Nephron (organoid): Measurements from ENCODE around the gene SNX11.
"Not testable (repeated sequence)": the region's sequence is repeated elsewhere in the genome, so short reads cannot be mapped to it uniquely, and the experiment has no call there.

Experiments
- H3K27ac Mint-ChIP-seq, 3 experiments: 2 replicates each; pipeline ENCODE4 v1.8.0; 2020; ENCODE audit warnings: mixed read lengths in 3 of 3, mild to moderate bottlenecking in 2 of 3, moderate library complexity in 1 of 3
- H3K27me3 Mint-ChIP-seq: 2 replicates; pipeline ENCODE4 v1.8.0; 2021; ENCODE audit warnings: low read depth, mild to moderate bottlenecking, moderate library complexity, mixed read lengths
- H3K36me3 Mint-ChIP-seq: 2 replicates; pipeline ENCODE4 v1.8.0; 2020; ENCODE audit warnings: low read depth, mixed read lengths
- H3K4me1 Mint-ChIP-seq: 2 replicates; pipeline ENCODE4 v1.8.0; 2020; ENCODE audit warnings: mixed read lengths
- H3K4me3 Mint-ChIP-seq, 3 experiments: 2 replicates each; pipeline ENCODE4 v1.8.0; 2020; ENCODE audit warnings: mild to moderate bottlenecking in 3 of 3, mixed read lengths in 3 of 3, moderate library complexity in 2 of 3
- H3K9me3 Mint-ChIP-seq: 2 replicates; pipeline ENCODE4 v1.8.0; 2020; ENCODE audit warnings: mixed read lengths
- TF ChIP-seq, protein P1 (sequence below), 3 experiments: fragments of 200-600 bp; sonication (generic); IDR thresholded peaks; one replicate each; pipeline ENCODE4 v1.5.0; 2021; ENCODE audit warnings: antibody characterized with exemption in 3 of 3; ENCODE audit not compliant: unreplicated experiment in 3 of 3

The SNX11 gene

DNA sequence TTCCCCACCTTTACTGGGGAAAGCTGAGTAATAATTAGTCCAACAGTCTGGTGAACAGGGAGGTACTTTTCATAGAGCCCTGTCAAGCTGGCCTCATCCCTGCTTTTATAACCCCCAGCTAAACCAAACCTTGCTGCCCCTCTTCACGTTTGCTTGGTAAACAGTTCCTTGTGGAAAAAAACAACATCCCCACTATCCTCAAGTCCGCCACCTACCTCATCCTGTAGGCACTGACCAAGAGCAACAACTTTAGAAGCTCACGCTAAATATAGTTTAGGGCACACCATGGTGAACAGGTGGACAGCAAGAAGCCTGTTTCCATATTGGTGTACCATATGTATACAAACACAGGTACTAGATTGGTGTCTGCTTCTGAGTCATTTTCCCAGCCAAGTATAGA is 42.9 kb upstream of the SNX11 start:
- Mint-ChIP-seq H3K4me1 (peaks cover 18% of the 10 kb centered on the region), H3K27ac (peak overlapping the region; percentile 13 to 62 (median 53)), H3K4me3 (no peak overlapping the region), H3K27me3 (no peaks in the 10 kb centered on the region), H3K9me3 (no peaks in the 10 kb centered on the region), H3K36me3 (peaks cover 66% of the 10 kb centered on the region)
- TF ChIP-seq, protein P1, sequence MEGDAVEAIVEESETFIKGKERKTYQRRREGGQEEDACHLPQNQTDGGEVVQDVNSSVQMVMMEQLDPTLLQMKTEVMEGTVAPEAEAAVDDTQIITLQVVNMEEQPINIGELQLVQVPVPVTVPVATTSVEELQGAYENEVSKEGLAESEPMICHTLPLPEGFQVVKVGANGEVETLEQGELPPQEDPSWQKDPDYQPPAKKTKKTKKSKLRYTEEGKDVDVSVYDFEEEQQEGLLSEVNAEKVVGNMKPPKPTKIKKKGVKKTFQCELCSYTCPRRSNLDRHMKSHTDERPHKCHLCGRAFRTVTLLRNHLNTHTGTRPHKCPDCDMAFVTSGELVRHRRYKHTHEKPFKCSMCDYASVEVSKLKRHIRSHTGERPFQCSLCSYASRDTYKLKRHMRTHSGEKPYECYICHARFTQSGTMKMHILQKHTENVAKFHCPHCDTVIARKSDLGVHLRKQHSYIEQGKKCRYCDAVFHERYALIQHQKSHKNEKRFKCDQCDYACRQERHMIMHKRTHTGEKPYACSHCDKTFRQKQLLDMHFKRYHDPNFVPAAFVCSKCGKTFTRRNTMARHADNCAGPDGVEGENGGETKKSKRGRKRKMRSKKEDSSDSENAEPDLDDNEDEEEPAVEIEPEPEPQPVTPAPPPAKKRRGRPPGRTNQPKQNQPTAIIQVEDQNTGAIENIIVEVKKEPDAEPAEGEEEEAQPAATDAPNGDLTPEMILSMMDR (IDR thresholded peaks at IDR 0.05; ENCODE audit: unreplicated experiment in 3 of 3) = no peak

DNA sequence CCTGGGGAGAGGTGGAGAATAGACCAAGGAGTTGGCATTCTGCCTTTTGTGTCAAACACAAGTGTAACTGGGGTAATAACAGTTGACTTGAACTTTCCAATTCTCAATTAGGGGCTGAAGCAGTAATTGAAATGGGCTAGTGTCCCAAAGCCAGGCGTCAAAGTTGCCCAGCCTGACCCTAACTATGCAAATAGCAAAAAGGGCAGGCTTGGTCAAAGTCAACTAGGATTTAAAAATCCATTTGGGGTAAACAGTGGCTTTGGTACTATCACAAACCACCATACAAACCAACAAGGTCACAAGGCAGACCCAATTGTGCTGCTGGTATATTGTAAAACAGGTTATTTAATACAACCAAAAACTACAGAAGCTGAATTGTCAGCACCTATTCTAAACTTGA is 41.4 kb upstream of the SNX11 start:
- TF ChIP-seq, protein P1 (IDR thresholded peaks at IDR 0.05; ENCODE audit: unreplicated experiment in 3 of 3) = no peak
- H3K9me3 Mint-ChIP-seq = no peaks in the 10 kb centered on the region
- H3K4me1 Mint-ChIP-seq = peaks cover 18% of the 10 kb centered on the region
- no peak overlapping the region for H3K4me3 Mint-ChIP-seq
- H3K27me3 Mint-ChIP-seq = no peaks in the 10 kb centered on the region
- peaks cover 64% of the 10 kb centered on the region for H3K36me3 Mint-ChIP-seq
- H3K27ac Mint-ChIP-seq = peak overlapping the region in 1 of 3 experiments; percentile 19

DNA sequence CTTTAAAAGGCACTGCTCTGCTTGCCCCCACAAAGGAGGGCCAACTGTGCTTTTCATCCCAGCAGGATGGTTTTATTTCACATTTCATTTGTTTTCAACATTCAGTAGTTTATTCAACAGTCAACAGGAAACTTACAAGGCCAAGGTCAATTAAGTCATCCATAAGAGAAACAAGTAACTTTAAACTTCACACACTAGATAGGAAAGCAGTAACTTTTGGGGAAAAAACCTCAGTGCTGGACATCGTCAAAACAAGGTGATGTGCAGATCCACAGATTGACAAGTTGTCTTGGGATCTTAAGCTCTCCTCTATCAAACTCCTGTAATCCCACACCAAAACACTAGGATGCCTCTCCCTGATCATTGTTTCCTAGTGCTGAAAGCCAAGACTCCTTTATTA is 40.9 kb upstream of the SNX11 start:
- H3K4me1 Mint-ChIP-seq = peaks cover 18% of the 10 kb centered on the region
- H3K27ac Mint-ChIP-seq = peak overlapping the region; percentile 5 to 54 (median 19)
- H3K9me3 Mint-ChIP-seq = no peaks in the 10 kb centered on the region
- peaks cover 64% of the 10 kb centered on the region for H3K36me3 Mint-ChIP-seq
- no peak overlapping the region for H3K4me3 Mint-ChIP-seq
- no peaks in the 10 kb centered on the region for H3K27me3 Mint-ChIP-seq
- TF ChIP-seq, protein P1 (IDR thresholded peaks at IDR 0.05; ENCODE audit: unreplicated experiment in 3 of 3) = no peak

DNA sequence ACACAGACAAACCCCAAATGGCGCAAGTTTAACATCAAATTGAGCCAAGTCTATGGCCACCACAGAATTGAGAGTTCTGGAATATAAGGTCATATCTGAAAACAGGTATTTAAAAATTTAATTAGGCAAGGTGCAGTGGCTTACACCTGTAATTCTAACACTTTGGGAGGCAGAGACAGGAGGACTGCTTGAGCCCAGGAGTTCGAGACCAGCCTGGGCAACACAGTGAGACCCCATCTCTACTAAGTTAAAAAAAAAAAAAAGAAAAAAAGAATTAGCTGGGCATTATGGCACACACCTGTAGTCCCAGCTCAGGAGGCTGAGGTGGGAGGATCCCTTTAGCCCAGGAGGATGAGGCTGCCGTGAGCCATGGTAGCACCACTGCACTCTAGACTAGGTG is 40.3 kb upstream of the SNX11 start:
- TF ChIP-seq, protein P1 (IDR thresholded peaks at IDR 0.05; ENCODE audit: unreplicated experiment in 3 of 3) = no peak
- H3K9me3 Mint-ChIP-seq = no peaks in the 10 kb centered on the region
- no peaks in the 10 kb centered on the region for H3K27me3 Mint-ChIP-seq
- H3K4me3 Mint-ChIP-seq = no peak overlapping the region
- H3K27ac Mint-ChIP-seq = no peak overlapping the region
- H3K4me1 Mint-ChIP-seq = peaks cover 18% of the 10 kb centered on the region
- H3K36me3 Mint-ChIP-seq = peaks cover 64% of the 10 kb centered on the region

DNA sequence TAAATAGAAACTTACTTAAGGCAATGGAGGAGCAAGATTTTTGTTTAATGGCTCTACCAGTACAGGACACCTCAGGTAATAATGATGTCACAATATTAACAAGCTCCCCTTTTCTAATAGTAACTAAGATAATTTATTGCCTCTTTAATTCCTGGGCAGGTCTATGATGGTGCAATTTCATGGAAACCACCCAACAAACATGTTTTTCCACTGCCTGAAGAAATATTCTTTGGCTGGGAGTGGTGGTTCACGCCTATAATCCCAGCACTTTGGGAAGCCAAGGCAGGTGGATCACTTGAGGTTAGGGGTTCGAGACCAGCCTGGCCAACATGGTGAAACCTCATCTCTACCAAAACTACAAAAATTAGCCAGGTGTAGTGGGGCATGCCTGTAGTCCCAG is 39.8 kb upstream of the SNX11 start:
- H3K27me3 Mint-ChIP-seq, H3K4me3 Mint-ChIP-seq, H3K9me3 Mint-ChIP-seq, H3K27ac Mint-ChIP-seq: not testable (repeated sequence)
- peaks cover 18% of the 10 kb centered on the region for H3K4me1 Mint-ChIP-seq
- H3K36me3 Mint-ChIP-seq = peaks cover 62% of the 10 kb centered on the region

DNA sequence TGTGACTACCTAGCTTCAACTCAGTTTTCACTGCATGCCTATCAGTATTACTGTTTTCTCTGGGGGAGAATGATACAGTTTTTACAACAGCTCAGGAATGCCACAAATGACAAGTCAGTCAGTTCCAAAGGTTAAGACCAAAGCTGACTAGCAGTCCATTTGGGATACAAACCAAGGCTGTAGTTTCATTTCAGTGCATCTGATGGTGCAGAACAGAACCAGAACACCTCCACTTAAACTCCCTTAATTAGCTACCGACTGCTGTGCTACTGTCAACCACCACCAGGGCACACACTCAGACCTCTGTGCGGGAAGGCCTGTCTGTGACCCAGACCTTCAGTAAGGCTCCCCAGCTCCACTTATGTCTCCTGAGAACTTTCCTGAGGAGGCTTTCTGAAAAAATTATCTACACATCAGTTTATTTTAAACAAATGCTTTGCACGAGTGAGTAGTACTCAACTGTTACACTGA is 39.0 kb upstream of the SNX11 start:
- Mint-ChIP-seq H3K27me3 (no peaks in the 10 kb centered on the region), H3K36me3 (peaks cover 69% of the 10 kb centered on the region), H3K4me1 (peaks cover 18% of the 10 kb centered on the region), H3K4me3 (no peak overlapping the region), H3K9me3 (no peaks in the 10 kb centered on the region), H3K27ac (peak overlapping the region in 1 of 3 experiments; percentile 20)
- TF ChIP-seq, protein P1 (IDR thresholded peaks at IDR 0.05; ENCODE audit: unreplicated experiment in 3 of 3) = peak; percentile 32 to 37 (median 33)
